NOMO-1 (cell line): ENCODE data around the gene TRMU.
"Not testable (repeated sequence)": the region's sequence is repeated elsewhere in the genome, so short reads cannot be mapped to it uniquely, and the experiment has no call there.

Source experiments
- DNase-seq, 2 experiments: peaks; one replicate each; lab custom pipeline; 2025; ENCODE audit not compliant: unreplicated experiment in 2 of 2; lab: John Stamatoyannopoulos, UW

The TRMU gene

DNA sequence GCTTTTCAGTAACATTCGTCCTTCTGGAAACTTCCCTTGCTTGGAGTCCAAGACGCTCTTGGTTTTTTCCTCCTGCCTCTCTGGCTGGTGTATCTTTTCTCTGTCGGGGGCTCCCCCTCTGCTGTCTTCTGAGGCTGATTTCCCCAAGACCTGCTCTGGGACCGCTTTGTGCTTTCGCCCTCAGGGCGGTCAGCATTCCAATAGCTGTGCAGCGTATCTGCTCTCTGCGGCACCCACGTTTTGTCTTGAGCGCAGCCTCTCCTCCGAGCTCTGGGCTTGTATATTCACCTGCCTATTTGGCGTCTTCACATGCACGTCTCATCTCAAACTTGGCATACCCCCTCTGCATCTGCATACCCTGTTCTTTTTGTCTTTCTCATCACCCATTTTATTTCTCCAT is 36.4 kb upstream of the TRMU start:
- no peak for DNase-seq

DNA sequence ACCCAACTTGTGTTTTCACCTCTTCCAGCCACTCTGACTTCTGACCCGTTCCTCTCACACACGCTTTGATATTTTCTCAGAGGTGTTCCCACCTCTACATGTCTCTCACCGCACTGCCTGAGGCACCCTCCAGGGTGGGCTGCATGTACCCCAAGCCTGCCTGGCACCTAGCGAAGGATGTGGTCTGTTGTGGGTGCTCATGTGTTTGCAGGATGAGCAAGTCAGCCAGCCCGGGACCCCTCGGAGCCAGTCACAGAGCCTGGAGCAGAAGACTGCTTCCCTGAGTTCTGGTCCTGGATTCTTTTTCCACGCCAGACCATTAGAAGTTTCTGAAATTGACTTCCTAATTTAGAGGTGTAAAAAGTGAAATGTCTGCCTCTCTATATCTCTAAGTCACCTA is 35.0 kb upstream of the TRMU start:
- no peak for DNase-seq

DNA sequence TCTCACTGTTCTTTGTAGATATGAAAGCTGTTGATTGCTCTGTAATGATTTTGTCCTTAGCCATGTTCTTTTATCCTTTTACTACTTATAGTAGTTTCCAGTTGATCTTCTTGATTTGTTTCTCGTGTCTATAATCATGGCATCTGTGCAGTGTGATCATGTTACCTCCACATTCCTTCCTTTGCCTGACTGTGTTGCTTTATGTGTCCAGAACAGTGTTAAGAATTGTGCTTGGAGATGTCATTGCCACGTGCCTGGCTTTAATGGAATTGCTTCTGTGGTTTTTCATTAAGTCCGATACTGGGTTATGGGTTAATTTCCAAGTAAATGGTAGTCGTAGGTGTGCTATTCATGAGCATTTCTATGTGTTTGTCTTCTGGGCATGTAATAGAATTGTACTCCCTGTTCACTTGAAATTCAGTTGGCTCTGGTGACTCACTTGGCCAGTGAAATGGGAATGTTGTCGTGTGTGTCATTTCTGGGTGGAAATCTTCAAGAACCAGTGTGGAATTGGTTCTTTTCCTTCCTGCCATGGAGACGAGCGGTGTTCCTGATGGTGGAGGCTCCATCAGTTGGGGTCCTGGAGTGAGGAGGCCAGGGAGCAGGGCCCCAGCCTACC is 32.1 kb upstream of the TRMU start:
- DNase-seq = no peak

DNA sequence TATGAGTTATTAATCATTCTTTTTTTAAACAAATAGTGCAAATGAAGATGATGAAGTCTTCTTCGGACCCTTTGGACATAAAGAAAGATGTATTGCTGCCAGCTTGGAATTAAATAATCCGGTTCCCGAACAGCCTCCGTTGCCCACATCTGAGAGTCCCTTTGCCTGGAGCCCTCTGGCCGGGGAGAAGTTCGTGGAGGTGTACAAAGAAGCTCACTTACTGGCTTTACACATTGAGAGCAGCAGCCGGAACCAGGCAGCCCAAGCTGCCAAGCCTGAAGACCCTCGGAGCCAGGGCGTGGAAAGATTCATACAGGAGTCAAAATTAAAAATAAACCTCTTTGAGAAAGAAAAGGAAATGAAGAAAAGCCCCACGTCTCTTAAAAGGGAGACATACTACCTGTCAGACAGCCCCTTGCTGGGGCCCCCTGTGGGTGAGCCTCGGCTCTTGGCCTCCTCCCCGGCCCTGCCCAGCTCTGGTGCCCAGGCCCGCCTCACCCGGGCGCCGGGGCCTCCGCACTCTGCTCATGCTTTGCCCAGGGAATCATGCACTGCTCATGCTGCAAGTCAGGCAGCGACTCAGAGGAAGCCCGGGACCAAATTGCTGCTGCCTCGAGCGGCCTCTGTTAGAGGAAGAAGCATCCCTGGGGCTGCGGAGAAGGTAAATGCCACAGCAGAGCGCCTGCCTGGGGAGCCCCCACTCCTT is 27.1 kb upstream of the TRMU start:
- DNase-seq = no peak

DNA sequence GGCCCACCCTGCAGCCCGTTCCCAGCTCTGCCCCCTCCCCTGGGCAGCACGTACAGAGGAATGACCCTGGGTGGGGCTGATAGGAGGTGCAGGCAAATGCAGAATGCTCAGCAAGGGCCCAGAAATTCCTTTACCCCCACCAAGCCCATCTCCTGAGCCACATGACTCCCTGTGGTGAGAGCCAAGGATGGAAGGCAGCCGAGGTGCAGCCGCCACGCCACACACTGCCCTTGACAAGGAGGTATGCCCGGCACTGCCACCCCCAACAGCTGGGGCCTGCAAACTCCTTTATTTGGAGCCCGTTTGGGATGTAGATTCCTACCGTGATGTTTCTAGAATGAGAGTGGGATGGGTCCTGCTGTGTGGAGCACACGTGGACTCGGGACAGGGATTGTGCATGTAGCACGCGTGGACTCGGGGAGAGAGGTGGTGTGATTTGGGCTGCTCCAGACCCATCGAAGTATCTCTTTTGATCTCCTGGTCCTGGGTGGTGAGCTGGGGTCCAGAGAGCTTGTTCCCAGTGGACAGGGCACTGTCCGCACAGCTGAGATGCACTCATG is 25.9 kb upstream of the TRMU start:
- no peak for DNase-seq

GRCh38 chr22:46312056-46312455 is 23.5 kb upstream of the TRMU start:
- no peak for DNase-seq

DNA sequence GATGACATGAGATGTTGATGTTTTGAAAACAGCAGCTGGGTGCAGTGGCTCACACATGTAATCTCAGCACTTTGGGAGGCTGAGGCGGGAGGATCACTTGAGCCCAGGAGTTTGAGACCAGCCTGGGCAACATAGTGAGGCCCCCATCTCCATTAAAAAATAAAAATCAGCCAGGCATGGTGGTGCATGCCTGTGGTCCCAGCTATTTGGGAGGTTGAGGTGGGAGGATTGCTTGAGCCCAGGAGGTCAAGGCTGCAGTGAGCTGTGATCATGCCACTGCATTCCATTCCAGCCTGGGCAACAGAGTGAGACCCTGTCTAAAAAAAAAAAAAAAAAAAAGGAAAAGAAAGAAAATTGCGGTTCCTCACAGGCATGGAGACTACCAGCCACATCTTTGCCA is 22.7 kb upstream of the TRMU start:
- not testable (repeated sequence) for DNase-seq

- DNase-seq = no peak
Measured at GRCh38 chr22:46315976-46316375, 19.5 kb upstream of the TRMU start.

DNA sequence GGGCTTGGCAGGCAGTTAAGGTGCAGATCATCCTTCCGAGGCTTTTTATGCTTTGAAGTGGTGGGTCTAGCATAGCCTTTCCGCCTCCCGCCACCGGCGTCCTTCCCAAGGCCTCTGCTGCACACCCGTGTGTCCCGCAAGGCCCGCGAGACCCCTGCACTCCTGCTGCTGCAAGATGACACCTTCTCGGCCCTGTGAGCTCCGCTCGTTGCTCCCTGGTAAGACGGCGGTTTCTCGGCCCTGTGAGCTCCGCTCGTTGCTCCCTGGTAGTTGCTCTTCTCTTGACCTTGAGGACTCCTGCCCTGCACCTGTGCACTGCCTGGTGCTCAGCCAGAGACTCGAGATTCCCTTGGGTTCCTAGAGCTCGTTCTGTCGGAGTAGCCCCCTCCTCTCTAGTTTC is 17.9 kb upstream of the TRMU start:
- DNase-seq = no peak

DNA sequence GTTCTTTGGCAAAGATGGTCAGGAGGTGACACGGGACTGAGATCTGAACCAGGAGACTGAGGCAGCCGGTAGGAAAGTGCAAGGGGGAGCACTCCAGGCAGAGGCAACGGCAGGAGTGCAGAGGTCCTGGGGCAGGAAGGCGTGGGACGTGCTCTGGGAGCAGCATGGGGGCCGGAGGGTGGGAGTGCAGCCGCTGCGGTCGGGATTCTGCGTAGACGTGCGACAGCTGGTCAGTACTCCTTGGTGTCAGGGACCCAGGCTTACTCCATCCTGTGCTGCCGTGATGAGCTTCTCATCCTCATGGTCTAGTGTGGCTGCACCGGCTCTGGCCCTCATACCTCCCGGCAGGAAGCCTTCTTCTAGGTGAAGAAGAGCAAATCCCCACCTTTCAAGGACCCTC is 16.9 kb upstream of the TRMU start:
- DNase-seq = no peak

DNA sequence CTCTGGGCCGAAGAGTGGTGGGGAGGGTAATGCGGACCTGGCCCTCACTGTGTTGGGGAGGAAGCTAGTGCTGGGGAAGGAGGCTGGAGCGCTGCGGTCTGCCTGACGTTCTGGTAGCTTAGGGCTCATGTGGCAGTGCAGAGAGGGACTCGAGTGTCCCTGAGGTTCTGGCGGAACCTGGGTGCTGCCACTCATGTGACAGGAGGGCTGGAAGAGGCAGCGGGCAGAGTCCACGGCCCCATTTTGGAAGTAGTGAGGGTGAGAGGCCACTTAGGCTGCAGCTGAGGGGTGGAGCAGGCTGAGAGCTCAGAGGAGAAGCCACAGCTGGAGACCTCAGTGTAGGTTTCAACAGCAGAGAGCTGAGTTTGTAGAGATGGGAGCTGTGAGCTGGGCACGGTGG is 16.2 kb upstream of the TRMU start:
- no peak for DNase-seq

DNA sequence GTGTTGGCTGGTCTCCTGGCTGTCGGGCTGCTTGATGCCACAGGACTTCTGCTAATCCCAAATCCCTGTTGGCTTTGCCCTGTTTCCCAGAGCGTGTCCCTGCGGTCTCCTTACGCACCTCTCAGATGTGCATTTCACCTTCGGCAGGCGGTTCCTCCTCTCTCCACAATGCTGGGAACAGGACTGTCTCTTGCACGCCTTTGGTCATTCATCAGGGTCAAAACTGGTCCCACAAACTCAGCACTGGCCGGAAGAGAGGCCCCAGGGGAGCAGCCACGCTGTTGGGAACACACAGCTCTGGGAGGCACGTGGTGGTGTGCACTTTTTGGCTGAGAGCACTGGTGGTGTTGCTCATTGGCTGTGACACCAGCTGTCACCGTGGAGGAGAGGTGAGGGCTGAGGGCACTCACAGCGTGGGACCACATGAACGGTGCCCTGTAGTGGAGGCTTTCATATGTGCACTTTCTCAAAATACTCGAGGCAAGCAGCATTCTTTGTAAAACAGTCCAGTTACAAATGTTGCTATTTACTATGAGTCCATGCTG is 15.3 kb upstream of the TRMU start:
- DNase-seq = no peak

- DNase-seq = no peak
Measured at GRCh38 chr22:46320716-46321386, 14.7 kb upstream of the TRMU start.

GRCh38 chr22:46322711-46323110 is 12.8 kb upstream of the TRMU start:
- DNase-seq = no peak

DNA sequence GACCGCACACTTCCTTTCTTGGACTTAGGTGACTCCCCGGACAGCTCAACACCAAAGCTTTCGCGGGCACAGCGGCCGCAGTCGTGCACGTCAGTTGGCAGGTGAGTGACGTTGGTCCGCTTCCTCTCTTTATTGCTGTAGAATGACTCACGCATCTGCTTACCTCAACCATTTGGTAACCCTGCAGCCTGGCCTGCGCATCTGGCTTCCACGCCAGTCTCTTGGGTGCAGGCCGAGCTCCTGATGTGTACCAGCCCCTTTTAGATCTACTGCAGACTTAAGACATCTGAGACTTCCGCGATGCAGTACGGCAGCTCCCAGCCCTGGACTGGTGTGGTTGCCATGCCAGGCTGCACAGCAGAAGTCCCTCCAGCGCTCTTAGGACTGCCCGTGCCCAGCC is 12.4 kb upstream of the TRMU start:
- DNase-seq = no peak

GRCh38 chr22:46326066-46326680 is 9.3 kb upstream of the TRMU start:
- DNase-seq = no peak

DNA sequence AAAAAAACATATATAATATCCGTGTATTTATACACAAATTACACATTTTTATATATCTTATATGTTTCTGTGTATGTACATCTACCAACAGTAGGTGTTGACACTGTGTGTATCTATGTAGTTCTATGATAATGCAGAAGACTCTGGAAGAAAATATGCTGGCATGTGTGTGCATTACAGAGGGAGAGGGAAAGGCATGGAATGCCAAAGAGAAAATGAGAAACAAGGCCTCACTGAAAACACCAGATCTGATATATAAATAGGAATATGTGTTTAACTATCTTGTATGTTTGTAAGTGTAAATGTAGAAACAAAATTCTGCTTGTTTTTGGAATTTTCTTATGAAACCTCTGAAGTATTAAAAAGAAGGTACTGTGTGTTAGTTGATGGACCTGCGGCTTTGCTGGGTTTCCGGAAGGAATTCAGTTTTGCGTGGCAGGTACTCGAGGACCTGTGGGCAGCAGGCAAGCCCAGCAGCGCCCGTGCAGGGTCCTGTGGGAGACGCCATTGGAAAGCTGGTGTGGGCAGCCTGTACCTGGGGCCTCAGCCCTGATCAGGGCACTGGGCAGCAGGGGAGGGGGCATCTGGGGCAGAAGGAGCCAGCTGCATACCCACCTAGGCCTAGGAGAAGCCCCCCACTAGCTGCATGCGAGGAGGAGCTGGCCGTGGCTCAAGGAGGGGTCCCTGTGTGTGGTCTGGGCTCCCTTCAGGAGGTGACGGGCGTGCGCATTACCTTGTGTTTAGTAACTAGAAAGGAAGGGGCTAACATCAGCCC is 7.6 kb upstream of the TRMU start:
- no peak for DNase-seq

GRCh38 chr22:46328797-46329196 is 6.7 kb upstream of the TRMU start:
- no peak for DNase-seq

DNA sequence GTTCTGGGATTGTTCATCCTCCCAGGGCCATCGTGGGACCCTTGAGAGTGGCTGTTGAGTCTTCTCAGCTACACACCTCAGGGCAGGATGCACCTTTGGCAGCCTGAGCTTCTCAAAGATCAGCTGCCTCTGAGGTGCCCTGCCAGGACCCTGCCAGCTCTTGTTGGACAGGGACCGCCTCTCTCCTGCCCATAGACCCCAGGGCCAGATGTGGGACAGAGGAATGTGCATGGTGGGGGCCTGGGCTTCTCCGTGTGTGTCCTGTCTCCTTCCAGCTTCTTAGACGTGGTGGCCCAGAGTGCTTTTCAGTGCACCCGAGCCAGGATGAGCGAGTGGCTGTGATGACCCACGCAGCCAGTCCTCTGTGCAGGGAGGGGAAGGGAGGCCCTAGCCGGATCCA is 5.9 kb upstream of the TRMU start:
- no peak for DNase-seq

- DNase-seq = no peak
Measured at GRCh38 chr22:46330426-46330825, 5.1 kb upstream of the TRMU start.

- no peak for DNase-seq
Measured at GRCh38 chr22:46331496-46331895, 4.0 kb upstream of the TRMU start.
